CD4-positive, alpha-beta T cell treated with Interferon gamma for 1 hour (primary cell): Measurements from ENCODE around the gene KRTAP6-3.

Experiments used
- DNase-seq: peaks from one replicate; pipeline ENCODE4 v3.0.0-alpha.2; 2020

Gene KRTAP6-3

DNA sequence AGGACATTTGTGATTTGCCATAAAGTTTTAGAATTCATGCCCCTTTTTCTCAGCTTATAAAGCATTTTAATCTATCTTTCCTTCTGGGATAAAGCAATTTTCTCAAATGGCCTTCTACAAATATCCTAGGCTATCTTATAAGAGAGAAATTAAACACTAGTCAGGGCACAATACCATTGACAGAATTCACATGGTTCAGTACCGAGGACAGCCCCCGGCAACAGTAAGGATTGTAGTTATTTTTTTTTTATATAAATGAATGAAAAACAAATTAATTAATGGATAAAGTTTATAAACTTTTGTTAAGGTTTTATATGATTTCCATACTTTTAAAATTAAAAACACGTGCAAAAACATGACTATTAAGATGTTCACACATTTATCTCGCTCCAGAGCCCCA, 35.9 kb downstream of the KRTAP6-3 start:
- DNase-seq = no peak

DNA sequence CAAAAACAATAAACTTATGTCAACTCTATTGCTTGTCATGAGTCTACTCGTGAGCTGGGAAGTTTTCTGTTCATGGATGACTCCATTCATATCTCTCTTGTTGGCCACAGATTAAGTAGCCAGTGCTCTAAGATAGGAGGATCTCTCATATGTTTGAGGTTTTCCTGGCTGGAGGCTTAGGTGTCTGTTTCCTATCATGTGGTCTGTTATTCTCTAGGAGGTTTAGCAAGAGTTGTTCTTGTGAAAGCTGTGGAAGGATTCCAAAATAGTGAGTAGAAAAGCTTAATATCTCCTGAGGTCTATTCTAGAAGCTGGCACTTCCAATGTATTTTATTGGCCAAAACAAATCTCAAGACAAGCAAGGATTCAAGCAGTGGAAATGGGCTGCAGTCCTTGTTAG, 37.0 kb downstream of the KRTAP6-3 start:
- DNase-seq = no peak

DNA sequence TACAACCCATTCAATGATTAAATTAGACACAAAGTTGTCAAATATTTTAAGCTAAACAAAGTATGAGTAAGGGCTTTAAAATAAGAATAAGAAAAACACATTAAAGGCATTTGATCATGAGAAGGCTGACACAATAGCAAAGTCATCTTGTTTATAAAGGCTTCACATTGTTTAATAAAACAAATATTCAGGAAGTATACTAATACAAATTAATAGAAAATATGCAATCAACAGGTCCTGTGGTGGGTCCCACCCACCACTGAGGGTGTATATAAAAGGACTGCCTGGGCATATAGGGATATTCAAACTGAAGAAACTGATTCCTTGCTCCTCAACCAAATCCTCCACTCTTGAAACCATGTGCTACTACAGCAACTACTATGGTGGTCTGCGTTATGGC, 42.7 kb downstream of the KRTAP6-3 start, which contains the start of gene KRTAP20-2:
Gene KRTAP20-2, plus strand, starts transcription at position 301 of the 400 bp plus-strand sequence. Its CDS starts 58 bp downstream, at position 359.
- DNase-seq = no peak

DNA sequence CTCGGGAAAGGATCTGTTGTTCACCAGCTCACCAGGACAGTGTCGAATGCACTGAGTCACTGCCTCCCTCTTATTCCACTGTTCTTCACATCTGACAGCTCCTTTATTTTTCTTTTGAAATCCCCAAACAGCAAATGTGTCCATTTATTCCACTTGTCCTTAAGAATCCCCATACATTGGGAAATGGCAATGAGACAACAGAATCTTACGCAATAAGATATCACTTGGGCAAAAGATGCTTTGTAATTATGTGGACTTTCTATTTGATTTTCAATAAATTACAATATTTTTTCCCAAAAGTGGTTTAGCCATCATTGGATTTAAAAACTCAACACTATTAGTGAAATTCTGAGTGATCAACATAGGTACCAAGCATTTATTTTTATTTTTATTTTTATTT, 46.4 kb downstream of the KRTAP6-3 start:
- DNase-seq = no peak

DNA sequence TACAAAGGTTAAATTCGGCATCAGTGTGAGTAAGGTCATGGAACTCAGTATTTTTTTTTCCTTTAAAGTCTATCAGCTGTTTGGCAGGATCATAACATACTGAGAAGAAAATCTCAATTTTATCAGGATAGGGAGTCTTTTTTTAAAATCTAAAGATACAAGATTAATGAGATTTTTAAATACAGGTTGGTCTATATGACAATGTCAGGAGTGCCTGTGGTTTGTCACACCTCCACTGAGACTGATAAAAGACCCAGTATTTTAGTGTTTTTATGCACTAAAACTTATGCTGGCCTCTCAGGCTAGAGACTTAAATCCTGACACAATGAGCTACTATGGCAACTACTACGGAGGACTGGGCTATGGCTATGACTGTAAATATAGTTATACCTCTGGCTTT, 50.3 kb downstream of the KRTAP6-3 start, which contains the start of gene KRTAP20-3:
Gene KRTAP20-3, plus strand, starts transcription at position 301 of the 400 bp plus-strand sequence.
- DNase-seq = no peak
